ENCODE measurements around the gene BCORL1. TPM values are rescaled to one million over a fixed set of nuclear protein-coding genes. Genes with fewer than 3 reads are reported as not detected.

Gene BCORL1
- total and polyA plus RNA-seq, 2 donors (not counting 3 experiments of a cell fraction or from before 2014, with no cell fraction given) = 1.8 to 13.1 TPM

DNA sequence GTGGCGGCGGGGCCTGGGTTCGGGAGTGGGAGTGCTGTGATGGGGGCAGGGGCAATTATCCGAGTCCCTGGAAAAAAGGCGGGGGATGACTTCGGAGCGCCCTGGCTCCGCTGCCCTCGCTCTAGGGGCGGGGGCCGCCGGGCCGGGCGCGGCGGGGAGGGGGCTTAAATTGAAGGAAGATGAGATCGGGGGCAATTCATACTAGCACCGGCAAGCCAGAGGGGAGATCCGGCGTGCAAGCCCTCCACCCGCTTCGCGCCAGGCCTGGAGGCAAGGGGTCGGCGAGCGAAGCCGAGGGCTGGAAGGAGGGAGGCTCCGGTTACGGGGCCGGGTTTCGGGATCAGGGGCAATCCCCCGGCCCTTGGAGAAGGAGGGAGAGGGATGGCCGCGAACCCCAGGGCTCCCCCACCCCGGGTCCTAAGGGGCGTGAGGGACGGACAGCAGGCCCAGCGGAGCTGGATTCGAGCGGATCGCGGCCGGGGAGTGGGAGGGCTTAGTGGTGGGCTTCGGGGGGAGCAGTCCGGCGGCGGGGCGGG is 1.2 kb downstream of the BCORL1 start:
- dilution Hi-C loops (cut with MboI; ENCODE audit: extremely low pct_ligation_motif_present, low sequenced_read_pairs) (no loop called here), intact Hi-C loops (cut with micrococcal nuclease) (loop anchor here (5.0 kb wide), 1 partner anchor 79 kb away; no protein-coding TSS in a partner anchor)
- no peak overlapping the region for H3K9ac ChIP-seq (replicated peaks; ENCODE audit: extremely low read depth, insufficient read depth, low read length)
- H3K27me3 ChIP-seq (ENCODE audit: control insufficient read depth in 2 of 2, insufficient read depth in 2 of 2, low read length in 2 of 2) = no peaks in the 10 kb centered on the region
- no peak overlapping the region for H3K4me2 ChIP-seq (ENCODE audit: insufficient read depth, low read length)
- DNase-seq (ENCODE audit: low read depth, low spot score) (no peak), FAIRE-seq (no peak)
- no peaks in the 10 kb centered on the region for H4K20me1 ChIP-seq (replicated peaks; ENCODE audit: control insufficient read depth, extremely low read depth, insufficient read depth, low read length)
- ChIA-PET POLR2A (no interaction called here), CTCF (interaction anchor here (0.9 to 1.0 kb wide), 2 partner anchors 8 to 41 kb away, joined by 3 read pairs; no protein-coding TSS in a partner anchor)
- H3K4me3 ChIP-seq (replicated peaks in 1 of 3; ENCODE audit: insufficient read depth in 1 of 3, low read depth in 1 of 3, low read length in 3 of 3) = peak overlapping the region in 1 of 3 experiments; percentile 36
- no TSS peak for BruUV-seq (replicated peaks)
- no peaks in the 10 kb centered on the region for H3K9me3 ChIP-seq (replicated peaks; ENCODE audit: control insufficient read depth, insufficient read depth, low read length)
- no peak for TF ChIP-seq FOS (IDR thresholded peaks at IDR 0.05; ENCODE audit: borderline replicate concordance, insufficient read depth, low read length)
- no peak for TF ChIP-seq MAX (IDR thresholded peaks at IDR 0.05; ENCODE audit: insufficient read depth, insufficient read length)
- TF ChIP-seq EZH2 (IDR thresholded peaks at IDR 0.05; ENCODE audit: borderline replicate concordance, low read depth, low read length, severe bottlenecking) = no peak
- no peak for TF ChIP-seq MYC (IDR thresholded peaks at IDR 0.05; ENCODE audit: low read depth, low read length)
- no peak for TF ChIP-seq POLR2AphosphoS5 (IDR thresholded peaks at IDR 0.05; ENCODE audit: insufficient read depth, low read depth, low read length)
- TF ChIP-seq CTCF (IDR thresholded peaks at IDR 0.05; ENCODE audit: extremely low read depth in 1 of 2, insufficient read depth in 1 of 2, low read depth in 1 of 2, low read length in 2 of 2) = no peak
- no peak for TF ChIP-seq JUN (IDR thresholded peaks at IDR 0.05; ENCODE audit: borderline replicate concordance, insufficient read depth, insufficient read length, low read depth)
- no peak for TF ChIP-seq POLR2A (IDR thresholded peaks at IDR 0.05; ENCODE audit: low read depth, low read length)
- no peak for TF ChIP-seq GATA2 (IDR thresholded peaks at IDR 0.05; ENCODE audit: insufficient read depth, insufficient read length, low read depth, low read length)
- no peak overlapping the region for H3K27ac ChIP-seq (ENCODE audit: insufficient read depth, low read depth, low read length)
- H2AFZ ChIP-seq (ENCODE audit: low read depth, low read length) = peak overlapping the region; percentile 48
- H3K79me2 ChIP-seq (ENCODE audit: control insufficient read depth, insufficient read depth, low read length) = no peaks in the 10 kb centered on the region
- peaks cover 11% of the 10 kb centered on the region for H3K4me1 ChIP-seq (ENCODE audit: control insufficient read depth, extremely low read depth, insufficient read depth, low read length)
- H3K36me3 ChIP-seq (ENCODE audit: control insufficient read depth in 2 of 2, extremely low read depth in 1 of 2, insufficient read depth in 2 of 2, low read length in 2 of 2) = no peaks in the 10 kb centered on the region
- H3K9me1 ChIP-seq (replicated peaks; ENCODE audit: control insufficient read depth, extremely low read depth, insufficient read depth, low read length) = no peaks in the 10 kb centered on the region

All from endothelial cell of umbilical vein (primary cell).